NCI-H2029 (cell line): ENCODE results near the gene TEX11.
"Not testable (repeated sequence)": the region's sequence is repeated elsewhere in the genome, so short reads cannot be mapped to it uniquely, and the experiment has no call there.

ENCODE experiments used
- DNase-seq: peaks from one replicate; lab custom pipeline; 2025; lab: John Stamatoyannopoulos, UW

Gene TEX11

GRCh38 chrX:70908541-70908940 is at the start of gene TEX11:
Gene TEX11, minus strand, starts transcription at chrX:70908711. Its CDS starts 922 bp downstream, at chrX:70907789.
- DNase-seq: no peak

DNA sequence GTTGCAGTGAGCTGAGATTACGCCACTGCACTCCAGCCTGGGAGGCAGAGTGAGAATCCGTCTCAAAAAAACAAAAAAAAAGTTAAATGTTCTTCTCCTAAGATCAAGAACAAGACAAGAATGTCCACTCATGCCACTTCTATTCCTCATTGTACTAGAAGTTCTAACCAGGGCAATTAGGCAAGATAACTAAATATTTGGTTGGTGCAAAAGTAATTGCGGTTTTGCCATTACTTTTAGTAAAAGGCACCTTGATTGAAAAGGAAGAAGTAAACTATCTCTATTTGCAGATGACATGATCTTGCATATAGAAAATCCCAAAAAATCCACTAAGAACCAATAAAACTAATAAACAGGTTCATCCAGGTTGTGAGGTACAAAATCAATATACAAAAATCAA is 46.4 kb upstream of the TEX11 start:
- no peak for DNase-seq

DNA sequence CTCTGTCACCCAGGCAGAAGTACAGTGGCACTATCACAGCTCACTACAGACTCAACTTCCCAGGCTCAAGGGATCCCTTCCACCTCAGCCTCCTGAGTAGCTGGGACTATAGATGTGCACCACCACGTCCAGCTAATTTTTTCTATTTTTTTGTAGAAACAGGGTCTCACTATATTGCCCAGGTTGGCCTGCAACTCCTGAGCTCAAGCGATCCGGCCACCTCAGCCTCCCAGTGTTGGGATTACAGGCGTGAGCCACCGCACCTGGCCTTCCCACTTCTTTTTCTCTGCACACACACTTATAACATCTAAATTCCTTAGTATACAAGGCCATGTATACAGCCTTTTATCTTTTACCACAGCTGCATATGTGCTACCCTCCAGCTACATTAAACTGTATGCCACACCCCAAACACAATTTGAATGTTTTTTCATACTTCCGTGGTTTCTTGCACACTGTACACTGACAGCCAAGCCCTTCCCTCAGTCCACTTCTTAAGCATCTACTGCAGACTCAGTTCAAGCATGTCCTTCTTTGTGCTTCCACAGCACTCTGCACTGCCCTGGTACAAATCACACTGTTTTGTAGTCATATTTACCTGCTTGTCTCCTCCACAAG is 15.9 kb upstream of the TEX11 start:
- DNase-seq: no peak

- no peak for DNase-seq
Measured at GRCh38 chrX:70922774-70923473, 14.4 kb upstream of the TEX11 start.

DNA sequence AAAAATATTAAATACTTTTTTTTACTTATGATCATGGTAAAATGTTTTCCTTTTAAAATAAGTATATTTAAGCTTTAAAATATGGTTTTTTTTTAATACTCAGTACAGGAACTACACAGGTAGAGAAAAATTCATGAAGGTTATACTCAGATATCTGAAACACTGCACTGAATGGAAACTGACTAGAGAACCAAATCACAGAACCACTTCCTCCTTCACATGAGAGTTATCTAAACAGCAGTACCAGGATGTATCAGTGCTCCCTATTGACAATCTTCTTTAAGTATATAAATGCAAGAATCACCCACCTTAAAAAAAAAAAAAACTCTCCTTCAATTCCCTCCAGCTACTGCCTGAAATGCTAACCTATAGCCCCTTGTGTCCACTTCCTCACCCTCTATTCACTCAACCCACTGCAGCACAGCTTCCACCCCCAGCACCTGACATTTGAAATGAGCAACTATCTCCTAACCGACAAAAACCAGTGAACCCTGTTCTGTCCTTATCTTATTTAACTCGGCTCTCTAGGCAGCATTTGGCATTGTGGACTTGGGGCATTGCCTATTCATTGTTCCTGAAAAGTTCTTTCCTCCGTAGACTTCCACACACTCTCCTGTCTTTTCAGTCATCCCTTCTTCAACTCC is 13.3 kb upstream of the TEX11 start:
- DNase-seq: no peak

GRCh38 chrX:70916754-70917153 is 8.2 kb upstream of the TEX11 start:
- no peak for DNase-seq

GRCh38 chrX:70907900-70908299 is 611 bp downstream of the TEX11 start:
- DNase-seq: no peak

DNA sequence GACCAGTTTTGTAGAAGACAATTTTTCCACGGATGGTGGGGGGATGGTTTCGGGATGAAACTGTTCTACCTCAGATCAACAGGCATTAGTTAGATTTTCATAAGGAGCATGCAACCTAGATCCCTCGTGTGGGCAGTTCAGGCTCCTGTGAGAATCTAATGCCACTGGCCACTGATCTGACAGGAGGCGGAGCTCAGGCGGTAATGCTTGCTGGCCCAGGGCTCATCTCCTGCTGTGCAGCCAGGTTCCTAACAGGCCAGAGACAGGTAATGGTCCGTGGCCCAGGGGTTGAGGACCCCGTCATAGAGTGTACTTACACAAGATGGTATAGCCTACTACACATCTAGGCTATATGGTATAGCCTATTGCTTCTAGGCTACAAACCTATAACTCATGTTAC is 7.0 kb downstream of the TEX11 start:
- no peak for DNase-seq

DNA sequence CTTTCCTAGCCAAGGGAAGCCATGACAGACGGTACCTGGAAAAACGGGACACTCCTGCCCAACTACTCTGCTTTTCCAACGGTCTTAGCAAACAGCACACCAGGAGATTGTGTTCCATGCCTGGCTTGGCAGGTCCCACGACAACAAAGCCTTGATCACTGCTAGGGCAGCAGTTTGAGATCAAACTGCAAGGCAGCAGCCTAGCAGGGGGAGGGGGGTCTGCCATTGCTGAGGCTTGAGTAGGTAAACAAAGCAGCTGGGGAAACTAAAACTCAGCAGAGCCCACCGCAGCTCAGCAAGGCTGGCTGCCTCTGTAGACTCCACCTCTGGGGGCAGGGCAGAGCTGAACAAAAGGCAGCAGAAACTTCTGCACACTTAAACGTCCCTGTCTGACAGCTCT is 18.1 kb downstream of the TEX11 start:
- DNase-seq: not testable (repeated sequence)

DNA sequence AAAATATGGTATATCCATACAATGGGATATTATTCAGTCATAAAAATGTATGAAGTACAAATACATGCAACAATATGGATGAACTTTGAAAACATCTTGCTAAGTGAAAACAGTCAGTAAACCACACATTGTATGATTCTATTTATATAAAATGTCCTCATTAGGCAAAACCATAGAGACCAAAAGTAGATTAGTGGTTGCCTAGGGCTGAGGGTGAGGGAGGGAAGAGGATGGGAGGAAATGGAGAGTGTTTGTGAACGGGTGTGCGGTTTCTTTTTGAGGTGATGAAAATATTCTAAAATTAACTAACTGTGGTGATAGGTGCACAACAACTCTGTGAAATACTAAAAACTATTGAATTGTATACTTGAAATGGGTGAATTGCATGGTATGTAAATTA is 29.6 kb downstream of the TEX11 start:
- DNase-seq: no peak

DNA sequence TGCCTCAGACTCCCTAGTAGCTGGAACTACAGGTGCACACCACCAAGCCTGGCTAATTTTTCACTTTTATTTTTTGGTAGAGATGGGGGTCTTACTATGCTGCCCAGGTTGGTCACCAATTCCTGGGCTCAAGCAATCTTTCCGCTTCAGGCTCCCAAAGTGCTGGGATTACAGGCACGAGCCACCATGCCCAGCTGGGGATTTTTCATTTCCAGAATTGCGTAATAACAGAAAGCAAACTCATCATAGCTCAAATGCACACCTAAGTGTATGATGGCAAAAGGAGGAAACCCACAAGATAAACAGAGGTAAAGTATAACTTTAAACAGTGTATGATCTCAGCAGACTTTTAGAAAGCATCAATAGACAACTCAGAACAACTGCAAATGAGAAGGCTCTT is 56.2 kb downstream of the TEX11 start:
- no peak for DNase-seq

DNA sequence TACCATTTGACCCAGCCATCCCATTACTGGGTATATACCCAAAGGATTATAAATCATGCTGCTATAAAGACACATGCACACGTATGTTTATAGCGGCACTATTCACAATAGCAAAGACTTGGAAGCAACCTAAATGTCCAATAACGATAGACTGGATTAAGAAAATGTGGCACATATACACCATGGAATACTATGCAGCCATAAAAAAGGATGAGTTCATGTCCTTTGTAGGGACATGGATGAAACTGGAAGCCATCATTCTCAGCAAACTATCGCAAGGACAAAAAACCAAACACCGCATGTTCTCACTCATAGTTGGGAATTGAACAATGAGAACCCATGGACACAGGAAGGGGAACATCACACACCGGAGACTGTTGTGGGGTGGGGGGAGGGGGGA is 64.4 kb downstream of the TEX11 start:
- DNase-seq: not testable (repeated sequence)

GRCh38 chrX:70843620-70844019 is 64.9 kb downstream of the TEX11 start:
- DNase-seq: not testable (repeated sequence)

GRCh38 chrX:70834589-70834988 is 73.9 kb downstream of the TEX11 start:
- DNase-seq: no peak

DNA sequence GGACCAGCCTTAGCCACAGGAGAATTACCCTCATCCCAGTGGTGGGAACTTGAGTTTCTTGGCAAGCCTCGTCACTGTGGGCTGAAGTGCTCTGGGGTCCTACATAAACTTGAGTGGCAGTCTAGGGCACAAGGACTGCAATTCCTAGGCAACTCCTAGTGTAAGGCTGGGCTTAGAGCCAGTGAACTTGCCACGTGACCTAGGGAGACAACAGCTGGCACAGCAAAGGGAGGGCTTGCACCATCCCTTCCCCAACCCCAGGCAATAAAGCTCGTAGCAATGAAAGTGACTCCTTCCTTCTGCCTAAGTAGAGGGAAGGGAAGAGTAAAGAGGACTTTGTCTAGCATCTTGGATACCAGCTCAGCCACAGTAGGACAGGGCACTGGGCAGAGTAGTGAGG is 81.8 kb downstream of the TEX11 start:
- DNase-seq: peak; percentile 44

DNA sequence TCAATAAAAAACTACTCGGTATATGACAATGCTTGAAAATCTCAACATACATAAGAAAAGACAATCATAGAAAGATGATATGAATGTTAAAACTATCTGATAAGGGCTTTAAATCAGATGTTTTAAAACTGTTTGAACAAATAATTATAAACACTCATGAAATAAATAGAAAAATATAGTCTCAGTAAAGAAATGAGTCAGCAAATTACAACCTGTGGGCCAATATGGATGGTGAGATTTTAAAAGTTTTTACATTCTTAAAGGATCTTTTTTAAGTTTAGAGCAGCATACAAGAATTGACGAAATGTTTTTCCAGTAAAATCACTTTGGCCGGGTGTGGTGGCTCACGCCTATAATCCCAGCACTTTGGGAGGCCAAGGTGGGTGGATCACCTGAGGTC is 83.1 kb downstream of the TEX11 start:
- DNase-seq: no peak

- no peak for DNase-seq
Measured at GRCh38 chrX:70808942-70809940, 99.3 kb downstream of the TEX11 start.

DNA sequence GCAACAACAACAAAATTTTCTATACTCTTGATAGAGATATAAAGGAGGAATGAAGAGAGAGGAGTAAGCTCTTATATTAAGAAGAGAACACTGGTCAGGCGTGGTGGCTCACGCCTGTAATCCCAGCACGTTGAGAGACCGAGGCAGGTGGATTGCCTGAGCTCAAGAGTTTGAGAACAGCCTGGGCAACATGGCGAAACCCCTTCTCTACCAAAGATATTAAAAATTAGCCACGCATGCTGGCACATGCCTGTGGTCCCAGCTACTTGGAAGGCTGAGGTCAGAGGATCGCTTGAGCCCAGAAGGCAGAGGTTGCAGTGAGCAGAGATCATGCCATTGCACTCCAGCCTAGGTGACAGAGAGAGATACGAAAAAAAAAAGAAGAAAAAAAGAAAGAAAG is 102.4 kb downstream of the TEX11 start:
- no peak for DNase-seq

- DNase-seq: not testable (repeated sequence)
Measured at GRCh38 chrX:70796742-70797141, 111.8 kb downstream of the TEX11 start.

DNA sequence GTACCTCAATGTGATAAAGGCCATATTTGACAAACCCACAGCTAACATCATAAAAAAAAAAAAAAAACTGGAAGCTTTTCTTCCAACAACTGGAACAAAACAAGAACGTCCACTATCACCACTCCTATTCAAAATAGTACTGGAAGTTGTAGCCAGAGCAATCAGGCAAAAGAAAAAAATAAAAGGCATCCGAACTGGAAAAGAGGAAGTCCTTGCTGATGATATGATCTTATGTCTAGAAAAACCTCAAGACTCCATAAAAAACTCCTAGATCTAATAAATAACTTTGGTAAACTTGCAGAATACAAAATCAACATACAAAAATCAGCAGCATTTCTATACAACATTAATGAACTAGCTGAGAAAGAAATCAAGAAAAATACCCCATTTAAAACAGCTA is 134.3 kb downstream of the TEX11 start:
- DNase-seq: no peak

DNA sequence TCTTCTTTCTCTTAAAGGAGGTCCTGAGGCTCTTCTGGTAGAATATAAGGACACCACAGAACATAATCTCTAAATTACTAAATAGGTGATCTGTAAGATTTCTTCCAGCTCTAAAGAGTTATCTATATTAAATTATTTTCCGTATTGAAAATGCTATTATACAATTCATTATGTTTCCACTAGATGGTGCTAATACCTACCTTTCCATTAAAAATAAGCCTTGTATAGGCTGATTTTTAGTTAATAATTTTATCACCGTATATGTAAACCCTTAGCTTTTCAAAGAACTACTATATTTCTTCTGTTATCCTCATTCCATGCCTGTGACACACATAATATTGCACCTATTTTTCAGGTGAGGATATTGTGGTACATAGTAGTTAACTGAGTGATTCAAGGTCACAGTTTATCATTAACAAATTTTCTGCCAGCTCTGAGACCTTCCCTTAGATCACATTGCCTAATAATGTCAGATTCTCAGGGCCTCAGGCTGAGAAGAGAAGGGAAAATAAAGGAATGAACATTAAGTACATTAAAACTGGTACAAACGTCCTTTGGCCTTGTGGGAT is 138.8 kb downstream of the TEX11 start:
- peak; percentile 0 for DNase-seq

DNA sequence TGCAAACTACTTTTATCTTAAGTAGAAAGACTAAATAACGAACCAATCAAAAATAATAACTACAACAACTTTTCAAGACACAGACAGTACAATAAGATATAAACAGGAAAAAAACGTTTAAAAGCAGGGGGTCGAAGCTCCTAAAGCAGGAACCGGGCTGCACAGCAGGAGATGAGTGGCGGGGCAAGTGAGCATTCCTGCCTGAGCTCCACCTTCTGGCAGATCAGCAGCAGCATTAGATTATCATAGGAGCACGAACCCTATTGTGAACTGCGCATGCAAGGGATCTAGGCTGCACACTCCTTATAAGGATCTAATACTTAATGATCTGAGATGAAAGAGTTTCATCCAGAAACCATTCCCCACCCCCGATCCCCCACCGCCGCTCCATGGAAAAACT is 146.2 kb downstream of the TEX11 start:
- DNase-seq: no peak
